ENCODE results near the gene LHB.
"Not testable (repeated sequence)": the region's sequence is repeated elsewhere in the genome, so short reads cannot be mapped to it uniquely, and the experiment has no call there.

Gene LHB

GRCh38 chr19:49038111-49038510 lies 21.2 kb upstream of the LHB start:
- FAIRE-seq = not testable (repeated sequence)

GRCh38 chr19:49036815-49037214 lies 19.9 kb upstream of the LHB start, which contains the start of gene CGB1:
CGB1 (minus strand) TSS chr19:49036895; CDS start chr19:49036711, 184 bp downstream.
- FAIRE-seq = not testable (repeated sequence)

- FAIRE-seq = not testable (repeated sequence)
These were observed 14.9 kb upstream of the LHB start, which contains the start of gene CGB2 for GRCh38 chr19:49031642-49032301. CGB2 (plus strand) TSS chr19:49031890; CDS start chr19:49032096, 206 bp downstream.

- not testable (repeated sequence) for FAIRE-seq
These were observed 13.4 kb upstream of the LHB start for GRCh38 chr19:49030323-49030722.

- FAIRE-seq = not testable (repeated sequence)
These were observed 12.9 kb upstream of the LHB start for GRCh38 chr19:49029749-49030148.

GRCh38 chr19:49028686-49029085 lies 11.8 kb upstream of the LHB start:
- FAIRE-seq = not testable (repeated sequence)

GRCh38 chr19:49025599-49025998 lies 8.7 kb upstream of the LHB start:
- not testable (repeated sequence) for FAIRE-seq

- FAIRE-seq = not testable (repeated sequence)
These were observed 8.2 kb upstream of the LHB start for GRCh38 chr19:49025088-49025487.

- FAIRE-seq = not testable (repeated sequence)
These were observed 7.3 kb upstream of the LHB start, which contains the start of gene CGB3 for GRCh38 chr19:49024233-49024632. CGB3 (minus strand) TSS chr19:49024333; CDS start chr19:49023971, 362 bp downstream.

GRCh38 chr19:49022116-49022515 lies 5.2 kb upstream of the LHB start:
- FAIRE-seq = no peak

- no peak for FAIRE-seq
These were observed 4.3 kb upstream of the LHB start for GRCh38 chr19:49020931-49021895.

- FAIRE-seq = no peak
These were observed 3.5 kb upstream of the LHB start for GRCh38 chr19:49020342-49020741.

- no peak for FAIRE-seq
These were observed 2.5 kb upstream of the LHB start for GRCh38 chr19:49019242-49019932.

- FAIRE-seq = not testable (repeated sequence)
These were observed 1.7 kb upstream of the LHB start for GRCh38 chr19:49018388-49019241.

GRCh38 chr19:49017666-49018351 lies 918 bp upstream of the LHB start:
- FAIRE-seq = no peak

GRCh38 chr19:49016067-49016839 lies 638 bp downstream of the LHB start:
- FAIRE-seq = no peak

GRCh38 chr19:49014870-49015255 lies 2.0 kb downstream of the LHB start:
- FAIRE-seq = no peak

- no peak for FAIRE-seq
These were observed 2.6 kb downstream of the LHB start for GRCh38 chr19:49014123-49014869.

- FAIRE-seq = no peak
These were observed 5.7 kb downstream of the LHB start for GRCh38 chr19:49011194-49011593.

GRCh38 chr19:49010453-49010852 lies 6.4 kb downstream of the LHB start:
- no peak for FAIRE-seq

All from G401.6 (cell line).